Hepatocyte (in vitro differentiated cells): ENCODE data around the gene PTPRN2.

Experiments
- EZH2 ChIP-seq: fragments of 200-600 bp; sonication (generic); IDR thresholded peaks from 2 replicates; pipeline ENCODE4 v1.6.1; 2016; ENCODE audit warnings: antibody characterized with exemption, mild to moderate bottlenecking, borderline replicate concordance
- EZH2phosphoT487 ChIP-seq: fragments of 200-600 bp; sonication (generic); IDR thresholded peaks from one replicate; pipeline ENCODE4 v1.6.1; 2018; ENCODE audit warnings: antibody characterized with exemption, mild to moderate bottlenecking, low read depth, moderate library complexity; ENCODE audit not compliant: unreplicated experiment, severe bottlenecking
- TF ChIP-seq, protein P1 (sequence below): fragments of 200-600 bp; sonication (generic); IDR thresholded peaks from 2 replicates; pipeline ENCODE4 v1.5.1; 2016; ENCODE audit warnings: antibody characterized with exemption, mild to moderate bottlenecking; ENCODE audit not compliant: poor library complexity

DNA sequence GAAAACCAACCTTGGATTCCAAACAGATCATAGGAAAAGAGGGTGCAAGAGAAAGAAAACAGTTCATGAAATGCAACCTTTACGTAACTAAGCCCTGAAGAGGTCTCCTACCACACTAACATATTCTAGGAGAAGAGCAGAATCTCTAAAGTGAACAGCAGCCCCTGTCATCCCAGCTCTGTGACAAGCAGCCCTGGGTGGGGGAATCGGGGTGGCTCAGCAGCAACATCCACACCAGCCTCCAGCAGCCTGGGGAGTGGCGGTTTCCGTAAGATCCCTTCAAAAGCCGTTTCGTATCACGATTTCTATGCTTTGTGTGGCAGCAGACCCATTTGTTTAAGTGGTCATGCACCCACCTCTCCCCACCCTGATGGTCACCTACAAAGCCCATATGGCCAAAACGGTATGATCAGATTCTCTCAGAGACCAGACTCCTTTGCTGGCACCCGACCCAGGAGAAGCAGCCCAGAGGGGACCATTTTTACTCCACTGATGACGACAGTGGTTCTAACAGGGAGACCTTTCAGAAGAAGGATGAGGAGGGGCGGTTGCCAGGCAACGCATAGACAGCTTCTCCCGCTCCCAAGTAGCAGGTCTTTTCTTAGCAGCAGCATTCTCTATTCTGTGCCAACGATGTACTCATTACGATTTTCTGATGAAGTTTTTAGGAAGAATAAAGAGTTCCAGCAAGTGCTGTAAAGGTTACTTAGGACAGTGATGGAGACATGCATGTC is 950.2 kb downstream of the PTPRN2 start:
- TF ChIP-seq, protein P1, sequence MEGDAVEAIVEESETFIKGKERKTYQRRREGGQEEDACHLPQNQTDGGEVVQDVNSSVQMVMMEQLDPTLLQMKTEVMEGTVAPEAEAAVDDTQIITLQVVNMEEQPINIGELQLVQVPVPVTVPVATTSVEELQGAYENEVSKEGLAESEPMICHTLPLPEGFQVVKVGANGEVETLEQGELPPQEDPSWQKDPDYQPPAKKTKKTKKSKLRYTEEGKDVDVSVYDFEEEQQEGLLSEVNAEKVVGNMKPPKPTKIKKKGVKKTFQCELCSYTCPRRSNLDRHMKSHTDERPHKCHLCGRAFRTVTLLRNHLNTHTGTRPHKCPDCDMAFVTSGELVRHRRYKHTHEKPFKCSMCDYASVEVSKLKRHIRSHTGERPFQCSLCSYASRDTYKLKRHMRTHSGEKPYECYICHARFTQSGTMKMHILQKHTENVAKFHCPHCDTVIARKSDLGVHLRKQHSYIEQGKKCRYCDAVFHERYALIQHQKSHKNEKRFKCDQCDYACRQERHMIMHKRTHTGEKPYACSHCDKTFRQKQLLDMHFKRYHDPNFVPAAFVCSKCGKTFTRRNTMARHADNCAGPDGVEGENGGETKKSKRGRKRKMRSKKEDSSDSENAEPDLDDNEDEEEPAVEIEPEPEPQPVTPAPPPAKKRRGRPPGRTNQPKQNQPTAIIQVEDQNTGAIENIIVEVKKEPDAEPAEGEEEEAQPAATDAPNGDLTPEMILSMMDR: no peak
- TF ChIP-seq EZH2: no peak
- no peak for TF ChIP-seq EZH2phosphoT487
